IPS DF 6.9 (cell line): ENCODE measurements around the gene THPO.

Experiments used
- DNase-seq: peaks from one replicate; pipeline ENCODE4 v3.0.0-alpha.2; 2013; ENCODE audit warnings: low read depth, low spot score
- H3K27ac ChIP-seq: one replicate; pipeline ENCODE4 v1.5.1; 2013; ENCODE audit warnings: low read length, control low read depth
- H3K27me3 ChIP-seq: 2 replicates; pipeline ENCODE4 v1.6.1; 2013; ENCODE audit warnings: mild to moderate bottlenecking, low read length; ENCODE audit not compliant: control insufficient read depth, insufficient read depth
- H3K36me3 ChIP-seq: 2 replicates; pipeline ENCODE4 v1.6.1; 2013; ENCODE audit warnings: low read length; ENCODE audit not compliant: control insufficient read depth, insufficient read depth
- H3K4me1 ChIP-seq: 2 replicates; pipeline ENCODE4 v1.6.1; 2013; ENCODE audit warnings: low read length; ENCODE audit not compliant: control insufficient read depth, insufficient read depth
- H3K4me3 ChIP-seq: 2 replicates; pipeline ENCODE4 v1.5.1; 2013; ENCODE audit warnings: mild to moderate bottlenecking, low read length
- H3K9me3 ChIP-seq: 2 replicates; pipeline ENCODE4 v1.6.1; 2013; ENCODE audit warnings: low read length, inconsistent platforms; ENCODE audit not compliant: control insufficient read depth, insufficient read depth
- WGBS: extraction: QIAGEN DNeasy Blood & Tissue Kit; methylation state at CpG from one replicate; pipeline ENCODE4 v1.1.7; 2013; ENCODE audit warnings: mixed read lengths, missing lambda C conversion rate; ENCODE audit not compliant: insufficient read length, insufficient coverage; 5-methylcytosine and 5-hydroxymethylcytosine counted together

THPO gene

DNA sequence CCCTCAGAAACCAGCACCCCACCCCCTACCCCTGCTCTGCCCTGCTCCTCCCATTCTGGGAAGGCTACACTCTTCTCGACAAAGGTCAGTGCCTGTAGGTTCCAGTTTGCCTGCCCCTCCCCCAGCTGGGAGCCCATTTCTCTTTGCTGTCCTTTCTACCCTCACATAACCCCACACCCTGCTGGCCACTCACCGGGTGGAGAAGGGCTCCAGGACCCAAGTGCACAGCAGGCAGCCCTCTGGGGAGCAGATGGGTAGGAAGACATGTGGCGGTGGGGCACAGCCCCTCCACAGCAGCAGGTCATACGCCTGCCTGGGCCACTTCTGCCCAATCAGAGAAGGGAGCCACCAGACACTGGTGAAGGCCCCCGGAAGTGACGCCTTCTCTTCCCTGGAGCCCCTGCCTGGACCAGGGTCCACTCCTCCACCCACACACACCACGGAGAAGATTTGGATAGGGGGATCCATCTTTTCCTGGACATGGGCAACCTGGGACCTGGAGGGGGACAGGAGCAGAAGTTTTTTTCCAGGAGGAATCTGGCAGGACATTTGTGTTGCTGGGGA lies at the start of gene THPO:
Gene THPO, minus strand, starts transcription at position 326 of the 564 bp plus-strand sequence. CDS start 1,948 bp downstream, outside the sequence.
- H3K36me3 ChIP-seq = no peaks in the 10 kb centered on the region
- no peak within 1 kb of the TSS for H3K4me3 ChIP-seq
- H3K27ac ChIP-seq = no peak within 1 kb of the TSS
- H3K4me1 ChIP-seq = peaks cover 2% of the 10 kb centered on the region
- DNase-seq = no peak
- WGBS = no CpG with 5 or more reads among the region's 7 CpGs
- no peaks in the 10 kb centered on the region for H3K9me3 ChIP-seq
- peaks cover 29% of the 10 kb centered on the region for H3K27me3 ChIP-seq

DNA sequence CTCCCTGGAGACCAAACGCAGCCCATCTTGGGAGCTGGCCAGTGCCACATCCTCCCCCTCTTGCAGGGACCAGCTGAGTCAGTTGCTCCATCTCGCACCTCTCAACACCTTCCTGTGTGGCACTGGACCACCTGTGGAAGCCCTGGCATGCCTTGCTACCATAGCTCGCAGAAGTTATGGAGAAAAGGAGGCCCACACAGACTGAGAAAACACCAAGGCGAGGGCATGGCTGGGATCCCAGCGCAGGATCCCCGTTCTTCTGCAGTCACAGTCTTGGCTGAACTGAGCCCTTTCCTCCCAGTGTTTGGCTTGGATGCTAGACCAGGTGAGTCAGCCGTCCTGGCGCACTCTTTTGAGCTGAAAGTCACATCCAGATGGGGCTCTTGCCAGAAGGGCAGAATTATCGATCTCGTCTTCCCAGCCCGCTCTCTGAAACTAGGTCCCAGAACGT lies 48.7 kb upstream of the THPO start:
- H3K4me3 ChIP-seq = no peak overlapping the region
- WGBS = no CpG with 5 or more reads among the region's 12 CpGs
- no peaks in the 10 kb centered on the region for H3K36me3 ChIP-seq
- no peaks in the 10 kb centered on the region; the same call in 1 of the 2 replicates for H3K27me3 ChIP-seq
- no peaks in the 10 kb centered on the region for H3K9me3 ChIP-seq
- H3K27ac ChIP-seq = no peak overlapping the region
- no peak for DNase-seq
- H3K4me1 ChIP-seq = no peaks in the 10 kb centered on the region

DNA sequence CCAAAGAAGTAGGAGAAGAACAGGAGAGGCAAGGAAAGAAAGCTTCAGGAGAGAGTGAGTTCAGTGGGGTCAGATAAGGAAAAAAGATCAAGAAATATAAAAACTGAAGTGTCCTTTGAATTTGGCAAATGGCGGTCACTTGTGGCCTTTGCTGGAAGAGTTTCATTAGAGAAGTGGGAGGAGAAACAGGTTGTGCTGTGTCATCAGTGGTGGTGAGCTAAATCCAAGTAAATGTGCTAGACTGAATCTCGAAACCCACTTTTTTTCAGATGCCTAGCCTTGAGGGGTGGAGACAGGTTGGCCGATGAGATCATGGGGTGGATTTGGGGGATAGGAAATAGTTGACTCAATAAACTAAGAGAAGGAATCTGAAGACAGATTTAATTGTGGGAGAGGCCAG lies 45.6 kb upstream of the THPO start:
- Histone ChIP-seq H3K9me3 (no peaks in the 10 kb centered on the region), H3K27me3 (no peaks in the 10 kb centered on the region; the same call in 1 of the 2 replicates), H3K36me3 (no peaks in the 10 kb centered on the region), H3K4me3 (no peak overlapping the region), H3K4me1 (no peaks in the 10 kb centered on the region), H3K27ac (no peak overlapping the region)
- DNase-seq = no peak
- WGBS = no CpG with 5 or more reads among the region's 3 CpGs

DNA sequence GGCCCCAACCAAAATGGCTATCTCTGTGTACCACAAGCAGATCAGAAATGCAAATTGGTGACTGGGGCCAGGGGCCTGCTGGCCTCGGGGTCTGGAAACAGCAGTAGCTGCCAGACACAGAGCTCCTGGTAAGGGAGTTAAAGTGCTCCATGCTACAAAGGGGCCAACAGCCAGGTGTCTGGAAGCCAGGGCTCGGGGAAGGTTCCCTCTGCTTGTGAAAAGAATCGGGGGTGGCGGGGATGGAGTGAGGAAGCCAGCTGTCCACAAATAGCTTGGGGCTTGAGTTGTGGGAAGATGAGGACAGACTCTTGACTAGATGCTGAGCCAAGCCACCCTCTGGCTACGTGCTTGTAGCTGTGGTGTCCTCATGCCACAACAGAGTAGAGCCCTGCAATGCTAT lies 41.2 kb upstream of the THPO start:
- no peak overlapping the region for H3K4me3 ChIP-seq
- WGBS = no CpG with 5 or more reads among the region's 5 CpGs
- no peaks in the 10 kb centered on the region for H3K36me3 ChIP-seq
- H3K27me3 ChIP-seq = no peaks in the 10 kb centered on the region; the same call in 1 of the 2 replicates
- H3K4me1 ChIP-seq = no peaks in the 10 kb centered on the region; the same call in 1 of the 2 replicates
- no peak for DNase-seq
- H3K27ac ChIP-seq = no peak overlapping the region
- H3K9me3 ChIP-seq = no peaks in the 10 kb centered on the region

DNA sequence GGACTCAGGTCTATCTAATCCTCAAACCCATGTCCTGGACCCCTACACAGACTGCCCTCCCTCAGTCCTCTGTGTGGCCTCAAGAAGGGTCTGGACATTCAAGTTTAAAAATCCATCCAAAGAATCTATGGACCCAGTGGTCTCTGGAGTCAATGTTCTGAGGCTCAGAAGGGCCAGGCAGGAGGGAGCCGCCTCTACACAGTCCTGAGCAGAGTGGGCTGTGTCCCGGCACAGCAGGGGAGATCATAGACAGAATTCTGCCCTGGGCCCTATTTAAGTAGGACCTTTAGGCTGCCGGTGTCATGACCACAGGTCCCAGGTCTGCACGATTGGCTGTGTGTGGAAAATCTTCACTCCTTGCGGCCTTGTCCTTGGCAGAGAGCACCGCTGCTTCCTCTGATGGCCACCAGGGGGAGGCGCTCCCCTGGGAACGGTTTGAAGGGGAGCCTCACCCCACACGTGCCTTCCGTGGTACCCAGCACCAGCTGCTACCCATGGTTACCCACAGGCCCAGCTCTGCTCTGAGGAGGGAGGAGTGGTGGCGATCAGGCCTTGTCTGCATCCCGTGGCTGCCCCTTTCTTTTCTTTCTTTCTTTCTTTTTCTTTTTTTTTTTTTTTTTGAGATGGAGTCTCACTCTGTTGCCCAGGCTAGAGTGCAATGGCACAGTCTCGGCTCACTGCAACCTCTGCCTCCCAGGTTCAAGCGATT lies 39.8 kb upstream of the THPO start:
- no peaks in the 10 kb centered on the region; the same call in 1 of the 2 replicates for H3K4me1 ChIP-seq
- WGBS = no CpG with 5 or more reads among the region's 14 CpGs
- no peak overlapping the region for H3K4me3 ChIP-seq
- no peaks in the 10 kb centered on the region for H3K36me3 ChIP-seq
- H3K27ac ChIP-seq = no peak overlapping the region
- no peaks in the 10 kb centered on the region for H3K9me3 ChIP-seq
- no peaks in the 10 kb centered on the region for H3K27me3 ChIP-seq
- peak; percentile 50 for DNase-seq

DNA sequence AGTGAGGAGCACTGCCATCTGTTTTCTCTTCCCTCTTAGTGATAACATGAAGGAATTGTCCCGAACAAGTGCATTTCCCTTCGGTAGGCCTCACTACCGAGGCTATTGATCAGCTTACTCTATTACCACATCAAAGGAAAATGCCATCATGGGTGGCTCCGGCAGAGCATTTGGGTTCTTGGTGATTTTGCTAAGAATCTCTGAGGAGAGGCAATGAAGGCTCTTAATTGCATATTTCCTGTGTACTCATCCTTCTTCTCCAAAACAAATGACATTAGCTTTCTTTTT lies 37.1 kb upstream of the THPO start:
- WGBS = no CpG with 5 or more reads among the region's 4 CpGs

DNA sequence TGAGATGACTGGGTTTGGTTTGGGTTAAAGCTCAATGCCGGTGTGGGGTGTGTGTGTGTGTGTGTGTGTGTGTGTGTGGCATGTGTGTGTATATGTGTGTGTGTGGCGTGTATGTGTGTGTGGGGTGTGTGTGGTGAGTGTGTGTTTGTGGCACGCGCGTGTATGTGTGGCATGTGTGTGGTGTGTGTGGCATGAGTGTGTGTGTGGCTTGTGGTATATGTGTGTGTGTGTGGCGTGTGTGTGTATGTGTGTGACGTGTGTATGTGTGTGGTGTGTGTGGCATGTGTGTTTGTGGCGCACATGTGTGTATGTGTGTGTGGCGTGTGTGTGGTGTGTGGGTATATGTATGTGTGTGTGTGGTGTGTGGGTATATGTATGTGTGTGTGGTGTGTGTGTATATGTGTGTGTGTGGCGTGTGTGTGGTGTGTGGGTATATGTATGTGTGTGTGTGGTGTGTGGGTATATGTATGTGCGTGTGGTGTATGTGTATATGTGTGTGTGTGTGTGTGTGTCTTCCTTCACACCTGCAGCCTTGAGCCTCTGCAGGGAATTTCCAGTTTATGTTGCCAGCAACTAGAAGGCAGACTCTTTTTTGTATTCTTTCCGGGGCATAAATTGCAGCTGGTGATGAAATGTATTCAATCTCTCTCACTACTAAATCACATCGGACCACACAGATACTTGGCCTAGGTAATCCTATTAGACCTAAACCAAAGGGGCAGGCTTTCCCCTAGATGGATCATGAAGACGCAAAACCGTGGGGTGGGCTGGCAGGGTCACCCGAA lies 36.6 kb upstream of the THPO start:
- Histone ChIP-seq H3K27me3 (no peaks in the 10 kb centered on the region), H3K27ac (no peak overlapping the region), H3K4me3 (no peak overlapping the region), H3K9me3 (no peaks in the 10 kb centered on the region), H3K4me1 (no peaks in the 10 kb centered on the region; the same call in 1 of the 2 replicates), H3K36me3 (no peaks in the 10 kb centered on the region)
- DNase-seq = no peak
- over 99% methylated on average over 10 of the region's 16 CpGs for WGBS

More for the DNA sequence above, 37.1 kb upstream of the THPO start:
- no peaks in the 10 kb centered on the region for H3K27me3 ChIP-seq
- H3K9me3 ChIP-seq = no peaks in the 10 kb centered on the region
- H3K4me1 ChIP-seq = no peaks in the 10 kb centered on the region; the same call in 1 of the 2 replicates
- no peak overlapping the region for H3K27ac ChIP-seq
- no peak for DNase-seq
- H3K36me3 ChIP-seq = no peaks in the 10 kb centered on the region
- no peak overlapping the region for H3K4me3 ChIP-seq

DNA sequence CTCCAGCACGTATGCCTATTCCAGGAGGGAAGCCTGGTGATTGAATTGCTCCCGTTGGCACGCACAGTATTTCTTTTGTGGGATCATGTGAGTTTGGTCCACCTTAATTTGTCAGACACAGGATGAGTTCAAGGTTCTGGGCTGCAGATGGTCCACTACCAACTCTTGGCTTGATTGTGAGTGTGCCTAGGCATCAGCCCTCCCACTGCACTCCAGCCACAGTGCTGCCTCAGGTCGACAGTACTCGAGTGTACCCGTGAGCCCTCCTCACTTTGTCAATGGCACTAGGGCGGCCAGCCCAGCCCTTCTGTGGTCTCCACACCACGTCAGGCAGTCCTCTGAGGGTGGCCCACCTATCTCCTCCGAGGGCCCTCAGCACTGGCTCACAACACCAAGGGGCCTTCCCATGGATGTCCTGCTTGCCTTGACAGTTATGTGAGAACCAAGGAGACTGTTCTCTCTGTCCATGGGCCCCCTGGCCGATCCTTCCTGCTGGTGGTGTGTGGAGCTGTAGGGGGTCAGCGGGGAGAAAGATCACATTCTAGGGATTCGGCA lies 32.0 kb upstream of the THPO start:
- Histone ChIP-seq H3K4me3 (no peak overlapping the region), H3K27ac (no peak overlapping the region), H3K36me3 (no peaks in the 10 kb centered on the region), H3K27me3 (no peaks in the 10 kb centered on the region), H3K9me3 (no peaks in the 10 kb centered on the region), H3K4me1 (no peaks in the 10 kb centered on the region; the same call in 1 of the 2 replicates)
- no peak for DNase-seq
- WGBS = no CpG with 5 or more reads among the region's 12 CpGs

DNA sequence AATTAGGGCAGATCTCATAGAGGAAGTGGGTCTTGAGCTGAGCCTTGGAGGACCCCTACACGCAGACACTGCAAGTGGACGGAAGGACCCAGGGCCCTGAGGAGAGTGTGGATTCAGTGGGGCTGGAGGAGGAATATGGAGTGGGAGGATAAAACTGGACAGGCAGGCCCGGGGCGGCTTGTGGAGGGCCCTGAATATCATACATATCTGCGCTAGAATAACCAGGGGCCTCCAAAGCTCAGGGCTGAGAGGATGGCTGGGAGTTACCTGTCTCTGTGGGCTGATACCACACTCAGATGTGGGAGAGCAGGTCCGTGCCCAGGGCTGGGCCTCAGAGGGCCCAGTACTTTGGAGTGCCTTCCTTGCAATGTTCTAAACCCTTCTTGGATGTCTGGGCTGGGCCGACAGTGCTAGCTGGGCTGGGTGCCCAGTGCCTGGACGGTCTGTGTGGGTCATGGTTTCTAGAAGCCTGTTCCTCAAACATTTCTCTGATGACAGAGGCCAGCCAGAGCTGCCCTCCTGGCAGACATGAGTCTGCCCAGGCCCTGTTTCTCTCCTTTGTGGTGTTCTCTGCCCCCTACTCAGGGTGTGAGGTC lies 31.4 kb upstream of the THPO start:
- DNase-seq = no peak
- Histone ChIP-seq H3K4me3 (no peak overlapping the region), H3K27ac (no peak overlapping the region), H3K4me1 (no peaks in the 10 kb centered on the region), H3K27me3 (no peaks in the 10 kb centered on the region), H3K9me3 (no peaks in the 10 kb centered on the region), H3K36me3 (no peaks in the 10 kb centered on the region)
- WGBS = no CpG with 5 or more reads among the region's 8 CpGs
